H9 (cell line): Measurements from ENCODE around the gene GRB2. TPM values are rescaled to one million over a fixed set of nuclear protein-coding genes. Genes with fewer than 3 reads are reported as not detected.

Experiments used
- DNase-seq: peaks from one replicate; pipeline ENCODE4 v3.0.0-alpha.2; 2017
- H2AFZ ChIP-seq: one replicate; pipeline ENCODE4 v1.6.1; 2013; ENCODE audit warnings: mild to moderate bottlenecking, low read length, control low read depth, moderate library complexity
- H2AK5ac ChIP-seq: 2 replicates; pipeline ENCODE4 v1.6.1; 2013; ENCODE audit warnings: low read length, control low read depth, mixed read lengths; ENCODE audit not compliant: insufficient read length
- H2BK120ac ChIP-seq: one replicate; pipeline ENCODE4 v1.6.1; 2013; ENCODE audit warnings: low read depth, mild to moderate bottlenecking, low read length, control low read depth, inconsistent platforms; ENCODE audit not compliant: poor library complexity, severe bottlenecking
- H2BK12ac ChIP-seq: 2 replicates; pipeline ENCODE4 v1.6.1; 2013; ENCODE audit warnings: low read length, control low read depth, mixed read lengths, low read depth; ENCODE audit not compliant: insufficient read length
- H2BK15ac ChIP-seq: 2 replicates; pipeline ENCODE4 v1.6.1; 2013; ENCODE audit warnings: low read depth, low read length, control low read depth
- H2BK20ac ChIP-seq: one replicate; pipeline ENCODE4 v1.6.1; 2013; ENCODE audit warnings: low read depth, mild to moderate bottlenecking, low read length, control low read depth, inconsistent platforms; ENCODE audit not compliant: poor library complexity, severe bottlenecking
- H2BK5ac ChIP-seq: 2 replicates; pipeline ENCODE4 v1.6.1; 2013; ENCODE audit warnings: low read length, control low read depth, mixed read lengths; ENCODE audit not compliant: insufficient read length
- H3K14ac ChIP-seq: 2 replicates; pipeline ENCODE4 v1.6.1; 2013; ENCODE audit warnings: low read length, control low read depth; ENCODE audit not compliant: insufficient read depth
- H3K18ac ChIP-seq: 2 replicates; pipeline ENCODE4 v1.6.1; 2013; ENCODE audit warnings: low read depth, mild to moderate bottlenecking, mixed read lengths, low read length, control low read depth; ENCODE audit not compliant: insufficient read length
- H3K23ac ChIP-seq: 2 replicates; pipeline ENCODE4 v1.6.1; 2013; ENCODE audit warnings: low read length, control low read depth, mixed read lengths, low read depth; ENCODE audit not compliant: insufficient read length
- H3K23me2 ChIP-seq: 2 replicates; pipeline ENCODE4 v1.6.1; 2013; ENCODE audit warnings: low read depth, mild to moderate bottlenecking, mixed read lengths, low read length, control low read depth; ENCODE audit not compliant: insufficient read length, poor library complexity, severe bottlenecking
- H3K27ac ChIP-seq: 2 replicates; pipeline ENCODE4 v1.5.1; 2013; ENCODE audit warnings: low read length, control low read depth, mixed read lengths, low read depth; ENCODE audit not compliant: insufficient read length
- H3K27me3 ChIP-seq: 2 replicates; pipeline ENCODE4 v1.6.1; 2013; ENCODE audit warnings: low read length, control low read depth, inconsistent platforms; ENCODE audit not compliant: insufficient read depth
- H3K4ac ChIP-seq: 2 replicates; pipeline ENCODE4 v1.6.1; 2013; ENCODE audit warnings: low read depth, mild to moderate bottlenecking, control low read depth, inconsistent platforms, low read length, moderate library complexity
- H3K4me1 ChIP-seq: 2 replicates; pipeline ENCODE4 v1.6.1; 2013; ENCODE audit warnings: low read length, control low read depth, inconsistent platforms; ENCODE audit not compliant: insufficient read depth
- H3K4me2 ChIP-seq: 2 replicates; pipeline ENCODE4 v1.6.1; 2013; ENCODE audit warnings: low read length, control low read depth, mixed read lengths; ENCODE audit not compliant: insufficient read length, insufficient read depth
- H3K56ac ChIP-seq: 2 replicates; pipeline ENCODE4 v1.6.1; 2013; ENCODE audit warnings: low read depth, mild to moderate bottlenecking, mixed read lengths, low read length, control low read depth; ENCODE audit not compliant: insufficient read length
- H3K79me1 ChIP-seq: 2 replicates; pipeline ENCODE4 v1.6.1; 2013; ENCODE audit warnings: low read depth, mild to moderate bottlenecking, moderate library complexity, low read length, control low read depth, inconsistent platforms; ENCODE audit not compliant: insufficient read depth, poor library complexity, severe bottlenecking
- H3K79me2 ChIP-seq: 2 replicates; pipeline ENCODE4 v1.6.1; 2013; ENCODE audit warnings: low read length, control low read depth, inconsistent platforms; ENCODE audit not compliant: insufficient read depth
- H3K9ac ChIP-seq: 2 replicates; pipeline ENCODE4 v1.6.1; 2013; ENCODE audit warnings: low read length, control low read depth, mixed read lengths; ENCODE audit not compliant: insufficient read length; ENCODE audit errors: extremely low read depth
- H3K9me3 ChIP-seq: one replicate; pipeline ENCODE4 v1.6.1; 2013; ENCODE audit warnings: low read depth, low read length, inconsistent platforms; ENCODE audit not compliant: control insufficient read depth
- H3T11ph ChIP-seq: one replicate; pipeline ENCODE4 v1.6.1; 2013; ENCODE audit warnings: mild to moderate bottlenecking, low read length, control low read depth, inconsistent platforms
- H4K20me1 ChIP-seq: one replicate; pipeline ENCODE4 v1.6.1; 2013; ENCODE audit not compliant: control insufficient read depth, insufficient read length, insufficient read depth
- H4K5ac ChIP-seq: 2 replicates; pipeline ENCODE4 v1.6.1; 2013; ENCODE audit warnings: low read depth, mild to moderate bottlenecking, mixed read lengths, low read length, control low read depth; ENCODE audit not compliant: insufficient read length
- H4K8ac ChIP-seq: replicated peaks from 2 replicates; pipeline ENCODE4 v1.6.1; 2013; ENCODE audit warnings: low read length, control low read depth, mixed read lengths, low read depth; ENCODE audit not compliant: insufficient read length
- H4K91ac ChIP-seq: 2 replicates; pipeline ENCODE4 v1.6.1; 2013; ENCODE audit warnings: low read depth, mild to moderate bottlenecking, moderate library complexity, mixed read lengths, low read length, control low read depth; ENCODE audit not compliant: insufficient read length
- H3K27ac Mint-ChIP-seq, 3 experiments: 2 replicates in 2 of 3; 3 replicates in 1 of 3; pipeline ENCODE4 v1.8.0; 2020 to 2021; ENCODE audit warnings: mixed read lengths in 3 of 3, mild to moderate bottlenecking in 1 of 3, moderate library complexity in 1 of 3
- H3K27me3 Mint-ChIP-seq: 2 replicates; pipeline ENCODE4 v1.8.0; 2021; ENCODE audit warnings: low read depth, mild to moderate bottlenecking, moderate library complexity, mixed read lengths
- H3K36me3 Mint-ChIP-seq, 3 experiments: 2 replicates in 2 of 3; 3 replicates in 1 of 3; pipeline ENCODE4 v1.8.0; 2020 to 2021; ENCODE audit warnings: low read depth in 3 of 3, mixed read lengths in 3 of 3; ENCODE audit not compliant: insufficient read depth in 1 of 3
- H3K4me1 Mint-ChIP-seq, 2 experiments: 2 replicates each; pipeline ENCODE4 v1.8.0; 2020; ENCODE audit warnings: mixed read lengths in 2 of 2
- H3K4me3 Mint-ChIP-seq, 2 experiments: 2 replicates in 1 of 2; 3 replicates in 1 of 2; pipeline ENCODE4 v1.8.0; 2020 to 2021; ENCODE audit warnings: mild to moderate bottlenecking in 2 of 2, mixed read lengths in 2 of 2, moderate library complexity in 1 of 2
- H3K9me3 Mint-ChIP-seq, 2 experiments: 2 replicates in 1 of 2; 3 replicates in 1 of 2; pipeline ENCODE4 v1.8.0; 2020; ENCODE audit warnings: mild to moderate bottlenecking in 2 of 2, mixed read lengths in 2 of 2, moderate library complexity in 1 of 2
- WGBS: extraction: QIAGEN DNeasy Blood & Tissue Kit; methylation state at CpG from one replicate; pipeline ENCODE4 v1.1.7; 2013; ENCODE audit warnings: missing lambda C conversion rate, low lambda C conversion rate, mixed read lengths; ENCODE audit not compliant: insufficient read length; ENCODE audit errors: extremely low coverage; 5-methylcytosine and 5-hydroxymethylcytosine counted together
- total RNA-seq: library from RNA; stranded (reverse); gene quantifications from 2 replicates; pipeline ENCODE4 v1.2.1, GENCODE V29; 2021
- TF ChIP-seq, protein P1 (sequence below): fragments of 200-600 bp; sonication (generic); conservative IDR thresholded peaks from 3 replicates; pipeline ENCODE4 v1.8.0; 2021; ENCODE audit warnings: antibody characterized with exemption, mild to moderate bottlenecking

GRB2 gene
- total RNA-seq, 1 experiment from 2014 or later, result 91.7 TPM

DNA sequence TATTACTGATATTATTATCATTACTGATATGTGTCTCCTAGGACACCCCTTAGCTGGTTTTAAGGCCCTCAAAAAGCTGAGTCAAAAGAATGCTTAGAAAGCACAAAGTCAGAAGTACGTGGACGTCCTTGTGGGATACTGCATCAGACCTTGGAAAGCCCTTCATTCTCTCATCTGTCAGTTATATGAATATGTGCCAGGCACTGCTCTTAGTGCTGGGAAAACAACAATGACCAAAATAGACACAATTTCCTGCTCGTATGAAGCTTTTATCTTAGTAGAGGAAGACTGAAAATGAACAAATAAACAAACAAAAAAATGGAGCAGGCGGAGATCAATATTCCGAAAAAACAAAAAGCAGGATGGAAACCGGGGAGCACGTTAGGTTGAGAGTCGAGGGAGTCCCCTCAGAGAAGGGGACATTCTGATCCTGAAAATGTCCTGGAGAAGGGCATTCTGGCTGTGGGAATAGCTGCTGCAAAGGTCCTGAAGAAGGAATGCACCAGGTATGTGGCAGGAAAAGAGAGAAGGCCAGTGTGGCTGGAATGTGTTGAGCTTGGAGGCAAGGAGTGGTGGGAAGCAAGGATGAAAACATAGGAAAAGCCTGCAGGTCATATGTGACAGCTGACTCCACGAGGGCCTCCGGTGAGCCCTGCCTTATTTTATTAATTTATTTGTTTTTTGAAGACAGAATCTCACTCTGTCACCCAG, 35.4 kb upstream of the GRB2 start:
- no peak overlapping the region for H3K18ac ChIP-seq
- no peak overlapping the region for H3K56ac ChIP-seq
- no peak overlapping the region for H2BK20ac ChIP-seq
- H3K27ac ChIP-seq, result no peak overlapping the region
- H3K4me3 Mint-ChIP-seq, result no peak overlapping the region
- H2BK120ac ChIP-seq, result no peak overlapping the region
- H3K36me3 Mint-ChIP-seq, result no peaks in the 10 kb centered on the region
- H3K79me1 ChIP-seq, result no peaks in the 10 kb centered on the region
- no peaks in the 10 kb centered on the region for H3K79me2 ChIP-seq
- no peaks in the 10 kb centered on the region for H3K9me3 ChIP-seq
- peaks cover 2 to 3% of the 10 kb centered on the region in 2 experiments; a peak in 1 of 4 replicates for H3K4me1 Mint-ChIP-seq
- H3K27me3 ChIP-seq, result no peaks in the 10 kb centered on the region
- WGBS, result no CpG with 5 or more reads among the region's 10 CpGs
- no peaks in the 10 kb centered on the region for H3K9me3 Mint-ChIP-seq
- no peak overlapping the region for H3K9ac ChIP-seq
- H3K14ac ChIP-seq, result no peak overlapping the region
- H4K8ac ChIP-seq, result no peak overlapping the region
- no peak overlapping the region for H3K4ac ChIP-seq
- H2BK12ac ChIP-seq, result no peak overlapping the region
- H3K23ac ChIP-seq, result no peak overlapping the region
- H4K20me1 ChIP-seq, result no peaks in the 10 kb centered on the region
- TF ChIP-seq, protein P1, sequence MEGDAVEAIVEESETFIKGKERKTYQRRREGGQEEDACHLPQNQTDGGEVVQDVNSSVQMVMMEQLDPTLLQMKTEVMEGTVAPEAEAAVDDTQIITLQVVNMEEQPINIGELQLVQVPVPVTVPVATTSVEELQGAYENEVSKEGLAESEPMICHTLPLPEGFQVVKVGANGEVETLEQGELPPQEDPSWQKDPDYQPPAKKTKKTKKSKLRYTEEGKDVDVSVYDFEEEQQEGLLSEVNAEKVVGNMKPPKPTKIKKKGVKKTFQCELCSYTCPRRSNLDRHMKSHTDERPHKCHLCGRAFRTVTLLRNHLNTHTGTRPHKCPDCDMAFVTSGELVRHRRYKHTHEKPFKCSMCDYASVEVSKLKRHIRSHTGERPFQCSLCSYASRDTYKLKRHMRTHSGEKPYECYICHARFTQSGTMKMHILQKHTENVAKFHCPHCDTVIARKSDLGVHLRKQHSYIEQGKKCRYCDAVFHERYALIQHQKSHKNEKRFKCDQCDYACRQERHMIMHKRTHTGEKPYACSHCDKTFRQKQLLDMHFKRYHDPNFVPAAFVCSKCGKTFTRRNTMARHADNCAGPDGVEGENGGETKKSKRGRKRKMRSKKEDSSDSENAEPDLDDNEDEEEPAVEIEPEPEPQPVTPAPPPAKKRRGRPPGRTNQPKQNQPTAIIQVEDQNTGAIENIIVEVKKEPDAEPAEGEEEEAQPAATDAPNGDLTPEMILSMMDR, result no peak
- no peaks in the 10 kb centered on the region for H3K27me3 Mint-ChIP-seq
- no peak overlapping the region for H2BK15ac ChIP-seq
- H3T11ph ChIP-seq, result no peak overlapping the region
- no peak overlapping the region for H2BK5ac ChIP-seq
- H3K4me1 ChIP-seq, result no peaks in the 10 kb centered on the region
- no peak overlapping the region for H4K5ac ChIP-seq
- no peak overlapping the region for H4K91ac ChIP-seq
- H3K4me2 ChIP-seq, result no peak overlapping the region
- no peaks in the 10 kb centered on the region for H3K23me2 ChIP-seq
- H2AK5ac ChIP-seq, result no peak overlapping the region
- H2AFZ ChIP-seq, result no peak overlapping the region
- no peak for DNase-seq
- H3K27ac Mint-ChIP-seq, result no peak overlapping the region
